HL-60/S4 treated with phorbol 12-myristate 13-acetate at 8.2 ng/mL for 4 days and 3 days (cell line): ENCODE data around the gene PLA2G5.

Experiments used
- in situ Hi-C: fragments of 300-500 bp; cut with MboI; formaldehyde crosslinking; loops from 2 replicates; pipeline ENCODE4 v1.15.0; 2022; ENCODE audit warnings: low sequenced_read_pairs

Gene PLA2G5

DNA sequence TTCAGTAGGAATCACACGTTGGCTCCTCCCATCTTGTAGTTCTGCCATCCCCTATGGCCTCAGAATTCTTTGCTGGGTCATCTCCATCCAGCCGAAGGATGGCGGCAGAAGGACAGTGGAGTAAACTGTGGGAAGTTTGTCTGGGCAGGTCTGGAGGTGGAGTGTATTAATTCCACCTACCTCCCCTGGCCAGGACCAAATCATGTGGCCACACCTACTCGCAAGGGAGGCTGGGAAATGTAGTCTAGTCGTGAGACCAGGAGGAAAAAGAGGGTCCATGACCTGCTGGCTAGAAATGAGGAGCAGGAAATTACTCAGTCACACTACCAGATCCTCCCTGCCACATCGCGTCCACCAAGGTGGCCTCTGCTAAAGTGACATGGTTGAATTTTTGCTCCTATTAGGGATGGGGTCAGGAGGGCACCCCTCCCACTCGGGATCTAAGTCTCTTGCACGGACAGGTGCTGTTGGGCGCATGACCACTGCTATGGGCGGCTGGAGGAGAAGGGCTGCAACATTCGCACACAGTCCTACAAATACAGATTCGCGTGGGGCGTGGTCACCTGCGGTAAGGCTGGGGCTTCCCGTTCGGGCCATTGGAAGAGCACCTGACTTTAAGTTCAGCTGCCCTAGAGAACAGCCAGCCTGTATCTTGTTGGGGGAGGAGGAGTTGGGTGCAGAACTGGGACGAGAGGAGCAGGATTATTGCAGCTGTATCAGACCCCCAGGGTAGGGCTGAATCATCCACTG lies 19.5 kb downstream of the PLA2G5 start:
- in situ Hi-C loops: no loop called here

DNA sequence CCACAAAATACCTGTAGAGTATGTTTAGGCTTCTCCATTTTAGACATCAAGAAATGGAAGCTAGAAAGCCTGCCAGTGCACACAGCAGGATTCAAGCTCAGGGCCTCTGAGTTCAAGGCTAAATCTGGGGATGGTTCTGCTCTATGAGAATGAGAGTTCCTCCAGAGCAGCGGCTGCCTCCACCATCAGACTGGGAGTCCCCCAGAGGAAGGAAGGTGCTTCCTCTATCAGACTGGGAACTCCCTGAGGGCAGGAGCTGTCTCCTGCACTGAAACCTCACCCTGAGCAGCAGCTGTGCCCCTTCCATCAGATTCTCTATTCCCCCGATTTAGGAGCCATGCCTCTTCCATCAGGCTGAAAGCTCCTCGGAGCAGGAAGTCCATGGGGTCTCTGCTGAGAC lies 20.1 kb downstream of the PLA2G5 start:
- in situ Hi-C loops: no loop called here

DNA sequence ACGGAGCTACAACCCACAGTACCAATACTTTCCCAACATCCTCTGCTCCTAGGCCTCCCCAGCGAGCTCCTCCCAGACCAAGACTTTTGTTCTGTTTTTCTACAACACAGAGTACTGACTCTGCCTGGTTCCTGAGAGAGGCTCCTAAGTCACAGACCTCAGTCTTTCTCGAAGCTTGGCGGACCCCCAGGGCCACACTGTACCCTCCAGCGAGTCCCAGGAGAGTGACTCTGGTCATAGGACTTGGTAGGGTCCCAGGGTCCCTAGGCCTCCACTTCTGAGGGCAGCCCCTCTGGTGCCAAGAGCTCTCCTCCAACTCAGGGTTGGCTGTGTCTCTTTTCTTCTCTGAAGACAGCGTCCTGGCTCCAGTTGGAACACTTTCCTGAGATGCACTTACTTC lies 20.6 kb downstream of the PLA2G5 start:
- in situ Hi-C loops: no loop called here

DNA sequence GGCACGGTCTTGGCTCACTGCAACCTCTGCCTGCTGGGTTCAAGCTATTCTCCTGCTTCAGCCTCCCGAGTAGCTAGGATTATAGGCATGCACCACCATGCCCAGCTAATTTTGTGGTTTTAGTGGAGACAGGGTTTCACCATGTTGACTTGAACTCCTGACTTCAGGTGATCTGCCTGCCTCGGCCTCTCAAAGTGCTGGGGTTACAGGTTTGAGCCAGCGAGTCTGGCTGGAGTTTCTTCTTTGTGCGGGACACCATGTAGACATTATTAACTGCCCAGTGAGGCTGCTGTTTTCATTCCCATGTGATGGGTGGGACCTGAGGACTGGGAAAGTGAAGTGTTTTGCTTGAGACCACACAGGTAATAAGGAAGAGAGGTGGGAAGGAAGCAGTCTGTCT lies 23.3 kb downstream of the PLA2G5 start:
- in situ Hi-C loops: no loop called here

DNA sequence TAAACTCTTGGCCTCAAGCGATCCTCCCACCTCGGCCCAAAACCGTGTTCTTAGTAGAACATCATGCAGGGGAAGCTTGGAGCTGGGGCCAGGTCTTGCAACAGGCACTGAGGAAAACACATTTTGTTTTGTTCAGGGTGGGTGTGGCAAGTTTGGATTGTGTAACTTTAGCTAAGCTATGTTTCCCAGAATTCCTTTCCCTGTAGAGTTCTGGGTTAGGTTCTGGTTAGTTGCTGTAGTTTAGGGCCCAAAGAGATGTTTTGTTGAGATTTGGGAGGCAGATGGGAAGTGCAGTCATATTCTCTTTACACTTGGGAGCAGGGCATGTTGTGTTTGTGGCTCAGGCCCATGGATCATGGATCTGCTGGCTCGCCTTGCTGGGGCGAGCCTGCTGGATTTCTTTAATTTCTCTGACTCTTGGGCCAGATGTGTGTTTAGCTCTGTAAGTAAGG lies 24.0 kb downstream of the PLA2G5 start:
- in situ Hi-C loops: no loop called here

DNA sequence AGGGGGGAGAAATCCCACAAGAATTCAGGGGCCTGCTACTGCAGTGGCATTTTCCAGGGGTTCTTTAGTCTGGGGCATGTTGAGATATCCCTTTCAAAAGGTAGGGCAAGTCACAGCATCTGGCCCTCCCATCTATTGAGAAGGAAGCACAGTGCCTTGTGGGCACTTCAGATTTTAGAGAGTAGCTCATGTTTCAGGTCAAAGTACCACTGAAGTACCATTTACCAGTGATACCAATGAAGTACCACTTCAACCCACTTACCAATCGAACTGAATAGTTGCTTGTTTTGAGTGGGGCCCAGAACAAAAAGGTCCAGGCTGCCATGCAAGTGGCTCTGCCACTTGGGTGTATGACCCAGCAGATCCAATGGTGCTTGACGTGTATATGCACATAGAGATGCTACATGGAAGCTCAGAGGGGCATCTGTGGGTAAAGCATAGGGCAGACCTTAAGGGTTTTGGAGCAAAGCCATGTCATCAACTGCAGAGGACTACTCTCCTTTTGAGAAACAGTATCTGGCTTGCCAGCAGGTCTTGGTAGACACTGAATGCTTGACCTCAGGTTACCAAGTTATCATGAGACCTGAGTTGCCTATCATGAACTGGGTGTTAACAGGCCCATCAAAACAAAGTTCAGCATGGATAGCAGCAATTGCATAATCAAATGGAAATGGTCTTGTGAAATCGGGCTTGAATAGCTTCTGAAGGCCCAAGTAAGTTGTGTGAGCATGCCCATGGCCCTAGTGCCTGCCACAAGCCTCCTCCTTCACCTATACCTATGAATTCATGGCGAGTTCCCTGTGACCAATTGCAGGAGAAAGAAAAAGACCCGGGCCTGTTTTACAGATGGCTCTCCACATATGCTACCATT lies 25.8 kb downstream of the PLA2G5 start:
- in situ Hi-C loops: no loop called here

DNA sequence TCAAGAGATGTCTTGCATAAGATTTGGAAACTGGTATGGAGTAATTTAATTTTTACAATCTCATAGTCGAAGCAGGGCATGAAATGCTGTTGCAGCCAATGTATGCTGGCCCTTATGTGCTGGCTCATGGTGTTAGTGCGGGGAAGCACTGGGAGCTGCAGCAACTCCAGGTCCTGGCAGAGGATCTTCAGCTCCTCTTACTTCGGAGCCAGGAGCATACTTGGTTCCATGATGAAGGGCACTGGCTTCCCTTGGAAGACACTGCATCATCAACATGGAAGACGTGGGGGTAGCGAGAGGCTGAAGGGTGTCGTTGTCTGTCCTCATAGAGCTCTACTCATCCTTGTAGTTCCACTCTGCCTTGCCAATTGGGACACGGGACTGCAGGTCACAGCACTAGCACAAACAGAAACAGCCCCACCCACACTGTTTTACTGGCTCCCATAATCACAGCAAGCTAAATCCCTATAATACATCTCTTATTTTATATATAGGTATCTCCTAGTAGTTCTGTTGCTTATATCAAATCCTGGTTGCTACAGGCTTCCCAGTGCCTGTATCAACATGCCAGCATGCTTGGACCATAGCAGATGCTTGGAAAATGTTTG lies 26.9 kb downstream of the PLA2G5 start:
- in situ Hi-C loops: no loop called here

DNA sequence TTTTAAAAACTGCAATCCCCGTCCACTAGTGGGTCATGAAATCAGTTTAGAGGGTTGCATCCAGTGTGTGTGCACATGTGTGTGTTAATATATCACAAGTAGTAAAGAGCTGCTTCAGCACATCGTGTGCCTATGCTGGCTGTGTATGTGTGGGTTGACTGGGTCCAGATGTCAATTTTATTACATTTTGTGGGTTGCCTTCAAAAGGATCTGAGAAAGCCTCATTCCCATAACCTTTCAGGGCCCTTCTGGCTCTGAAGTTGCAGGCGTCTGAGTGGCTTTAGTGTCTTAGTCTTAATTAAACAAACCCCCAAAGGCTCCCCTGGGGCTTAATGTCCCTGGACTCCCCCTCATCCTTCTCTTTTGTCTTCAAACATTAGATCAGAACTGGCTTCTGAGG lies 29.5 kb downstream of the PLA2G5 start:
- in situ Hi-C loops: no loop called here

DNA sequence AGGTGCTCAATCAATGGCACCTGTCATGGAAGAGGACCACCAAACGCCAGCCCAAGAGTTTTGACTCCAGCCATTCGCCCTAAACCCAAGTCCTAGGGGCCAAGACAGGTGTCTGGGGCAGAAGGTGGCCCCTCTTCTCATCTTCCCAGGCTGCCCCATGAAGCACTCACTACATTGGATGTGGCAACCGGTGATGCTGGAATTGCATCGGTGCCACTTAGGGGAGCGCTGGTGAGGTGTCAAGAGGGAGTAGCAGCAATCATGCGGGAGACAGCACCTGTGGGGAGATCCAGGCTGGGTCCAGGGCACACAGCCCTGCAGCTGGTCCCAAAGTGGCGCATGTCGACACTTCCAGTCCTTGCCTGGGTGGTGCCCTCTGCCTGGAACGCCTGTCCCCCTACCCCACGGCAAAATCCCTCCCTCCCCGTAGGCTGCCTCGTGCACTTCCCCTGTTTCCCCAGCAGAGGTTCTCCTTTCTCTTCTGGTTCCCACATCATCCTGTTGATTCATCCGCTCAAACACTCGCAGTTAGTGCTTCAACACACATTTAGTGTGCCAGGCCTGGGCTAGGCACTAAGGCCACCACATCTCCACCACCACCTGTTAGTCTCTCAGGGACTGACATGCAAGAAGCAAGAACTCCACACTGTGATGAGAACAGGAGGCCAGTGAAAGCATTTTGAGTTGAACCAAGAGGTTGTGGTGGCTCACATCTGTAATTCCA lies 30.8 kb downstream of the PLA2G5 start:
- in situ Hi-C loops: no loop called here

DNA sequence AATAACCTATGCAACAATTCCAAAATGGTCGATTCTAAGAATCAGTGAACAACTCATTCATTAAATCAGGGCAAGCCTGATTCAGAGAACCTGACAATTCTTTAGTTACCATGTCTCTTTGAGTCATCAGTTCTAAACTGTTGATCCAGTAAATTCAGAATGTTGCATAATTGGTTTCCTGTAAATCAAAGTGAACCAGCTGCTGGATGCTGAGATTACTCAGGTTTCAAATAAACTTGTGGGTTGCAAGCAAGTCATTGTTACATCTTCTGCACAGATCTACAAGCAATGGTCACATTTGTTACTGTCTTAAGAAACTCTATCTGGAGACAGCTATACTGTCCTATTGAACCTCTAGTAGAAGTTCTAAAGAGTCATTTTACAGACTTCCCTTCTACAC lies 32.9 kb downstream of the PLA2G5 start:
- in situ Hi-C loops: no loop called here

DNA sequence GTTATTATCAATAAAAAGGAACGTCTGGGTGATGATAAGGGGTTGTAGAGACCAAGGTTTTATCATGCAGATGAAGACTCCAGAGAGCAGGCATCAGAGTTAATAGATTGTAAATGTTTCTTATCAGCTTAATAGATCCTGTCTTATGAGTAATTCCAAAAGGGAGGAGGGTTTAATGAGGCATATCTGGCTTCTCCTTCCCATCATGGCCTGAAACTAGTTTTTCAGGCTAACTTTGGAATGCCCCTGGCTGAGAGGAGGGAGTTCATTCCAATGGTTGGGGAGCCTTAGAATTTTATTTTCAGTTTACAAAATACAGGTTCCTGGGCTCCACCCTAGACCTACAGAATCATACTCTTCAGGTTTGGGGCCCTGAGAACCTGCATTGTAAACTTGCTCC lies 35.9 kb downstream of the PLA2G5 start:
- in situ Hi-C loops: no loop called here

DNA sequence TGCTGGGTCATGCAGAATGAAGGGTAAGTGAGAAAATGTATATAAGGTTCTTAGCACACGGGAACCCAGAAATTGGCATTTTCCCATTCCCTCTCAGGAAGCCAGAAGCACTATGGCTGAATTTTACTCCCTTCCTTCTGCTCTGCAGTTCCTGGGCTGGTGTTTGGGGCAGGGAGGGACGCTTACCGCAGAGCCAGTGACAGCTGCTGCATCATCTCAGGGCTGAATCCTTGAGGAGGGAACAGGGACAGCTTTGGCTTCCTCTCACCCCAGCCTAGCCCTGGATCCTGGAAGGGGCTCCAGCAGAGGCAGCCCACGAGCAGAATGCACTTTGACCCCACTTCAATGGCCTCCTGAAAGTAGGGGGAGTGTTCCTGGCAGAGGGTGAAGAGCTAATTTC lies 37.4 kb downstream of the PLA2G5 start:
- in situ Hi-C loops: no loop called here

DNA sequence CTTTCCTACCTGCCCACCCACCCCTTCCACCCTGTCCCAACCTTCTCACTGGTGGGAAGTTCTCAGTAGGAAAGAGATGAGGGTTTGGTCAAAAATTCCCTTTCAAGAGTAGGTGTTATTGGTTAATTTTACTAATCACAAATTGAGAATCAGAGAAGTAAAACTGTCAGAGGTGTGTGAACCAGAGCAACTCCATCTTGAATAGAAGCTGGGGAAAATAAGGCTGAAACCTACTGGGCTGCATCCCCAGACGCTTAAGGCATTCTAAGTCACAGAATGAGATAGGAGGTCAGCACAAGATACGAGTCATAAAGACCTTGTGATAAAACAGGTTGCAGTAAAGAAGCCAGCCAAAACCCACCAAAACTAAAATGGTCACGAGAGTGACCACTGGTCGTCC lies 37.8 kb downstream of the PLA2G5 start:
- in situ Hi-C loops: no loop called here

DNA sequence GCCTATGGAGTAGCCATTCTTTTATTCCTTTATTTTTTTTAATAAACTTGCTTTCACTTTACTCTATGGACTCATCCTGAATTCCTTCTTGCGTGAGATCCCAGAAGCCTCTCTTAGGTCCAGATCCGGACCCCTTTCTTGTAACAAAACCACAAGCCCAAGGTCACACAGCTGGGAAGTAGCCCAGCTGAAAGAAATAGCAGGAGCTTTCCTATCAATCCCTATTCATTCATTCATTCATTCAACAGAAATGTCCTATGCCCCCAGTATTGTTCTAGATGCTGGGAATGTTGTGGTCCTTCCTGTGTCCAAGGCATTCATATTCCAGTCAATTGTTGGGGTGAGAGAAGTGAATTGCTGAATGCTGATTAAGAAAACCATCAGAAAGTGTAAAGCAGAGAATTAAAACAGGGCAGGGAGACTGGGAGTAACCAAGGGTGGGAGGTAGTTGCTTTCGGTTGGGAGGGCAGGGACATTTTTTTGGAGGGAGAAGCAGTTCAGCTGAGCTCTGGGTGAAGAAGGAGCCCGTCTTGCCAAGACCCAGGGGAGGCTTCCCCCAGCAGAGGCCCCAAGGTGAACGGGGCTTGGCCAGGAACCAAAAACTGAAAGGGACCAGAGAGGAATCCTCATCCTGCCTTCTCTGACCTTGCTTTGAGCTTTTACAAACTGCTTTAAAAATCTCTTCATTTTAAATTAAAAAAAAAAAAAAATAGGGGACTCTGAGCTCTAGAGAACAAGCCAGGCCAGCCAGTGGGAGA lies 38.6 kb downstream of the PLA2G5 start:
- in situ Hi-C loops: no loop called here

DNA sequence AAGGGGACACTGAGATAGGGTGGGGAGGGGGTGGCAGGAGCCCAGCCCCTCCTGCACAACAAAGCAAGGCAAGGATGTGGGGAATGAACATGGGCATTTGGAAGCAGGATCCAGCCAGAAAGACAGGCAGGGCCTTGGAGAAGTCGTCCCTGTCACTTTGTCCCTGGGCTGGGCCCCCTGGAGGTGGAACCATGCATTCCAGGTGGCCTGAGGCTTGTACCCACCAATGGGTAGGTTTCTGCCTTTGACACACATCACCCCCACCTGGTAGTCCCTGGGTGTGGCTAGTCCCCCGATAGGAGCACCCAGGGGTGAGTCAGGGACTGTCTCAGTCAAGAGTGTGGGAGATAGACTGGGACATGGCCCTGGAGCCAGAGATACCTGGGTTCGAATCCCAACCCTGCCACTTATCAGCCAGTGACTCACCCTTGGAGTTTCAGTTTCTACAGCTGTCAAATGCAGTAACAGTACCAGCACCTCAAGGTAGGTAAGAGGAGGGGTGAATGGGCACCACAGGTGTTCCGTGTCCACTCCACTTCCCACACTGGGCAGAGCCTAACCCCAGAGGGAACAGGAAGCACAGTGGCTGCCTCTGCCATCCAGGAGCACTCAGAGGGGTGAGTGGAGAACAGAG lies 39.3 kb downstream of the PLA2G5 start:
- in situ Hi-C loops: no loop called here

DNA sequence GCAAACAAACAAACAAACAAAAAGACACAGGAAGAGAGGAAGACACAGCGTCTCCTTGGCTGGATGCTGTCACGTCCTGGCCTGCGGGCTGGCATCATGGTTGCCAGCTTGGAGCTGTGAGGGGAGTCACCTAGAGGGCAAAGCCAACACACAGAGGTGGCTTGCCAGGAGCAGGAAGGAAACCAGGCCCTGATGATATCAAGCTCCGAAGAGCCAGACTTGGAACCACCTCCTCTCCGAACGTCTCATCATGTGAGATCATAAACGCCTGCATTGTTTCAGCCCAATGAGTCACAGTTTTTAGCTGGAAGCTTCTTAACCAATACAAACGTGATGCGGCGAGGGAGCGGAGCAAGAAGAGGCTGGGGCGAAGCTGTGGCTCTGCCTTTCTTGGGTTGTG lies 40.7 kb downstream of the PLA2G5 start:
- in situ Hi-C loops: no loop called here

DNA sequence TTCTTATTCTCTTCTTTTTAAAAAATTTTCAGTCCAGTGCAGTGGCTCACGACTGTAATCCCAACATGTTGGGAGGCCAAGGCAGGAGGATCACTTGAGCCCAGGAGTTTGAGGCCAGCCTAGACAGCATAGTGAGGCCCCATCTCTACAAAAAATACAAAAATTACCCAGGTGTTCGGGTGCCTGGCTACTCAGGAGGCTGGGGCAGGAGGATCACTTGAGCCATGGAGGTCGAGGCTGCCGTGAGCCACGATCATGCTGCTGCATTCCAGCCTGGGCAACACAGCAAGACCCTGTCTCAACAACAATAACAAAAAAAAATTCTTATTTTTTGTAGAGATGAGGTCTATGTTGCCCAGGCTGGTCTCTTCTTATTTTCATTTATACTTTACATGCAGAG lies 41.5 kb downstream of the PLA2G5 start:
- in situ Hi-C loops: no loop called here

DNA sequence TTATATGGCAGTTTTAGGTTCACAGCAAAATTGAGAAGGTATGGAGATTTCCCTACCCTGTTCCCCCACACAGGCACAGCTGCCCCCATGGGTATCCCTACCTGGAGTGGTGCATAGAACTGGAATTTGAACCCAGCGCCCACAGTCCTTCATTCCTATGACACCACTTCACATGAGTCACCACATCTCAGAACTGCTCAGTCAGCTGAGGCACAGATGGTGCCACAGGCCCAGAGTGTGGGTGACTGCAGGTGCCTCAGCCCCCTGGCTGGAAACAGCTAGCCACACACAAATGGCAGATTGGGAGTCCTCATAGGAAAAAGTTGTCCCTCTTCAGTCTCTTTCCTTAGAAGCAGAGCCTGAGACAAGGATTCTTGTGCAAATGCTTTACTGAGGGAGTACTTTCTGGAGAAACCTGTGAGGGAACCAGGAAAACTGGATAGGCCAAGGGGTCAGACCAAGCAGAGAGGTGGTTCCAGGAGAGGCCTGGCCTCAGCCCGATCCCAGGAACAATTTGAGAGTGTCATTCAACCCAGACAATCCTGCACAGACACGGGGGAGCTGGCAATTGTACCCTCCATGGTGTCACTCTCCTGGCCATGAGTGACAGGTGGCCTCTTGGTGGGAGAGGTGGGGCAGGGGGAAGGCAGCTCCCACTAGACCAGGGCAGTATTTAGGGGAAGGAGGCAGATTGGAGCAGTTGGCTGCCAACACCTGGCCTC lies 42.4 kb downstream of the PLA2G5 start:
- in situ Hi-C loops: no loop called here

DNA sequence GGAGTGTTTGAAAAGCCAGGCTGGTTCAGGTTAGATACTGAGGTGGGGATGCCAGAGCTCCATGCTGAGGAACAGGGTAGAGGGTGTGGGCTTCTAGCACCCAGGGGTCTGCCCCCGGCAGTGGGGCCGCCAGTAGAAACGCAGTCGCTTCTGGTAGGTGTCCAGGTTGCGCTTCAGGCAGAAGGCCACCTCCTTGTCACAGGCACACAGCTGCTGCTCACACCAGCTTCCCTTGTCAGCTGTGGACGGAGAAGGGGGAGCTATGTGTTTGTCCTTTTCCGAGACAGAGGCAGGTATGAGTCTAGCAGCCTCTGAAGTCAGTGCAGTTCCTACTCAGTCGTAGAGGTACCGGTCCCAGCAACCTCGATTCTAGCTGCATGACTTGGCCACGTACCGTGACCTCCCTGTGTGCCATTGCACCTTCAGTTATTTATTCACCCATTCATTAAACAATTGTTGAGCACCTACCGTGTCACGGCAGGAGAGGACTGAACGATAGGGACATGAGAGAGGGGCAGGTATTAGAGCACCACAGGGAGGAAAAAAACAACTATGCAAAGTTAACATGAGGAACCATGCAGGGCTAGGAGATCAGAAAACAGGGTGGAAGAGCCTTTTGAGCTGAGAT lies 44.1 kb downstream of the PLA2G5 start:
- in situ Hi-C loops: no loop called here
